Spleen (tissue), 11 donors: ENCODE data around the gene BAK1. TPM values are rescaled to one million over a fixed set of nuclear protein-coding genes. Genes with fewer than 3 reads are reported as not detected.

ENCODE experiments used
- DNase-seq: peaks from one replicate; pipeline ENCODE4 v3.0.0-alpha.2; 2020
- H3K27ac ChIP-seq, 8 donors: fragments of 200-600 bp; sonication (generic) in 7 of 8; 1 replicate in 4 of 8; 2 replicates in 4 of 8; pipeline versions ENCODE4 v1.5.0 to v1.8.0; 2016 to 2021; ENCODE audit warnings: inconsistent platforms in 4 of 8, mild to moderate bottlenecking in 4 of 8, moderate library complexity in 1 of 8
- H3K27me3 ChIP-seq, 7 donors: fragments of 200-600 bp; sonication (generic) in 6 of 7; replicated peaks in 1 of 7; 1 replicate in 4 of 7; 2 replicates in 3 of 7; pipeline versions ENCODE4 v1.5.0 to v1.8.0; 2016 to 2021; ENCODE audit warnings: inconsistent platforms in 3 of 7, mild to moderate bottlenecking in 1 of 7
- H3K36me3 ChIP-seq, 6 donors: fragments of 200-600 bp; sonication (generic) in 5 of 6; 1 replicate in 4 of 6; 2 replicates in 2 of 6; pipeline versions ENCODE4 v1.5.0 to v1.8.0; 2016 to 2021; ENCODE audit warnings: inconsistent platforms in 2 of 6
- H3K4me1 ChIP-seq, 6 donors: fragments of 200-600 bp; sonication (generic) in 5 of 6; 1 replicate in 3 of 6; 2 replicates in 3 of 6; pipeline versions ENCODE4 v1.5.0 to v1.8.0; 2016 to 2021; ENCODE audit warnings: inconsistent platforms in 3 of 6
- H3K4me3 ChIP-seq, 8 donors: fragments of 200-600 bp; sonication (generic) in 7 of 8; 1 replicate in 4 of 8; 2 replicates in 4 of 8; pipeline versions ENCODE4 v1.5.0 to v1.8.0; 2016 to 2021; ENCODE audit warnings: inconsistent platforms in 4 of 8, mild to moderate bottlenecking in 4 of 8, moderate library complexity in 2 of 8
- H3K9me3 ChIP-seq, 8 donors: fragments of 200-600 bp; sonication (generic) in 7 of 8; 1 replicate in 4 of 8; 2 replicates in 4 of 8; pipeline versions ENCODE4 v1.5.0 to v1.8.0; 2016 to 2021; ENCODE audit warnings: inconsistent platforms in 4 of 8
- POLR2A ChIP-seq, 3 donors: fragments of 450-650 bp; IDR thresholded peaks; one replicate each; pipeline ENCODE4 v1.5.1; 2017; ENCODE audit warnings: antibody characterized with exemption in 3 of 3, mild to moderate bottlenecking in 1 of 3
- POLR2AphosphoS5 ChIP-seq, 3 donors: sonication (generic); formaldehyde crosslinking; IDR thresholded peaks; one replicate each; pipeline ENCODE4 v1.5.1; 2017; ENCODE audit warnings: antibody characterized with exemption in 3 of 3
- WGBS, 5 donors: extraction: QIAGEN DNeasy Blood & Tissue Kit in 3 of 5; methylation state at CpG; one replicate each; pipeline versions ENCODE4 v1.1.5 to v1.1.7; 2013 to 2018; 5-methylcytosine and 5-hydroxymethylcytosine counted together
- intact Hi-C: fragments of 100-400 bp; cut with DNase I; formaldehyde crosslinking; loops from one replicate; pipeline ENCODE4 v1.15.0; 2023; ENCODE audit warnings: low total_unique reads
- polyA plus RNA-seq, 3 donors: library from polyadenylated mRNA; stranded (reverse); fragments of 200-250 nt; gene quantifications; one replicate each; pipeline ENCODE4 v1.2.1, GENCODE V29; 2013
- total RNA-seq, 7 donors: library from RNA; depleted of rRNA in 3 of 7; stranded (reverse); fragments of >200 nt in 3 of 7; fragmentation: NEBNext Ultra II Directional in 4 of 7; extraction: Animal tissue kit (Norgen Biotek cat#: 25700) in 4 of 7; gene quantifications; one replicate each; pipeline versions ENCODE4 v1.1.0 to v1.2.1, GENCODE V29; 2016 to 2021
- TF ChIP-seq, protein P1 (sequence below), 11 experiments: fragments of 200-600 bp in 7 of 11; fragments of 450-650 bp in 4 of 11; sonication (generic) in 4 of 11; IDR thresholded peaks in 8 of 11; conservative IDR thresholded peaks in 3 of 11; 1 replicate in 7 of 11; 2 replicates in 4 of 11; pipeline versions ENCODE4 v1.4.0 to v1.8.0; 2016 to 2021; ENCODE audit warnings: antibody characterized with exemption in 11 of 11, inconsistent platforms in 4 of 11, mild to moderate bottlenecking in 1 of 11
- donor health status: healthy with polysubstance abuse.
- donor health status: DM: no; HTN: no; CAD: no; lungs with moderate emphysema.
- donor health status: DM: no; HTN: no; CAD: no.
- donor health status: Bipolar disorder and iron deficiency.
- donor health status: healthy.
- donor health status: DM: no; HTN: no; CAD: no.
- donor health status: DM: yes; HTN: yes; CAD: no.

BAK1 gene
- total and polyA plus RNA-seq, 10 donors: 14.9 to 34.4 (median 25.9) TPM

DNA sequence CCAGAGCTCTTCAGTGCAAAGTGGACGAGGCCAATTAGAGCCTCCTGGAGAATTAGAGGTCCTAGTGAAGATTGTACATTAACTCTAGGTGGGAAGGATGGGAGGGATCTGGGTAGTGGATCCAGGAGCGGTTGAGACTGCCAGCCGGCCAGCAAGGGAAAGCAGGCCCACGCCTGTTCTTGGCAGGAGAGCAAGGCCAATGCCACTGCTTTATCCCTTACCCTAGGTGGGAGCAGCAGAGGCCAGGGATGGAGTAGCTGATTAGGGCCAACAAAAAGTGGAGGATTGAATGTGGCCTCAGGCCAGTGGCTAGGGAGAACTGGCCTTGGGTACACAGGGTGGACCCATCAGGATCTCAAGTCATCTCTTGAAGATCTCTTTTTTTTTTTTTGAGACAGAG lies 44.8 kb upstream of the BAK1 start:
- Histone ChIP-seq H3K27ac (peak overlapping the region in 6 of 8 donors; percentile 34 to 93 (median 92)), H3K36me3 (peaks cover 0 to 40% (median 0%) of the 10 kb centered on the region in 6 donors), H3K4me1 (peaks cover 30 to 92% (median 62%) of the 10 kb centered on the region in 6 donors), H3K9me3 (no peaks in the 10 kb centered on the region), H3K27me3 (peaks cover 0 to 19% (median 0%) of the 10 kb centered on the region in 7 donors), H3K4me3 (no peak overlapping the region)
- intact Hi-C loops: no loop called here
- TF ChIP-seq POLR2A (IDR thresholded peaks at IDR 0.05) (no peak), POLR2AphosphoS5 (IDR thresholded peaks at IDR 0.05) (peak in 2 of 3 donors; percentile 54 to 64)
- 71 to 86% (median 76%) methylated on average over 4 of the region's 4 CpGs for WGBS, 5 donors
- DNase-seq: no peak

DNA sequence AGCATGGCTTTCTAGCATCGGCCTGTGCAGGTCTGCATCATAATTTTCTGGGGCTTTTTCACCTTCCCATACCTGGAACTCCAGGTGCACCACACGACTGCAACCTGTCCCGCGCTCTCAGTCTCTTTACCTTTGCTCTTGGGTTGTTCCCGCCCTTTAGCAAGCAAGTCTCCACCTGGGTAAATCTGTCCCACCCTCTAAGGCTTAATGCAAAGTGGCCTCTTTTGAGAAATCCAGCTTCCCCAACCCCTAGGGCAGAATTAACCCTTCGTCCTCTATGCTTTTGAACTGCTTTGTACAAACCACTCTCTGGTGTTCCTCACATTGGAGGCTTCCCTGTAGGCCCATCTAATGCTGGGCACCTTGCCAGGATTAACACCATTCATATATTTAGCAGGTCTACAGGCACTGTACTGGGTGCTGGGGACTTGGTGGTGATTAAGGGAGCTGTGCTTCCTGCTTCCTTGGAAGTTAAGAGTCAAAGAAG lies 43.9 kb upstream of the BAK1 start:
- Histone ChIP-seq H3K27me3 (peaks cover 0 to 19% (median 0%) of the 10 kb centered on the region in 7 donors), H3K4me3 (no peak overlapping the region), H3K4me1 (peaks cover 38 to 97% (median 71%) of the 10 kb centered on the region in 6 donors), H3K36me3 (peaks cover 0 to 40% (median 0%) of the 10 kb centered on the region in 6 donors), H3K9me3 (no peaks in the 10 kb centered on the region), H3K27ac (peak overlapping the region in 4 of 8 donors; percentile 92 to 93 (median 93))
- intact Hi-C loops: no loop called here
- no peak for DNase-seq
- TF ChIP-seq, protein P1, sequence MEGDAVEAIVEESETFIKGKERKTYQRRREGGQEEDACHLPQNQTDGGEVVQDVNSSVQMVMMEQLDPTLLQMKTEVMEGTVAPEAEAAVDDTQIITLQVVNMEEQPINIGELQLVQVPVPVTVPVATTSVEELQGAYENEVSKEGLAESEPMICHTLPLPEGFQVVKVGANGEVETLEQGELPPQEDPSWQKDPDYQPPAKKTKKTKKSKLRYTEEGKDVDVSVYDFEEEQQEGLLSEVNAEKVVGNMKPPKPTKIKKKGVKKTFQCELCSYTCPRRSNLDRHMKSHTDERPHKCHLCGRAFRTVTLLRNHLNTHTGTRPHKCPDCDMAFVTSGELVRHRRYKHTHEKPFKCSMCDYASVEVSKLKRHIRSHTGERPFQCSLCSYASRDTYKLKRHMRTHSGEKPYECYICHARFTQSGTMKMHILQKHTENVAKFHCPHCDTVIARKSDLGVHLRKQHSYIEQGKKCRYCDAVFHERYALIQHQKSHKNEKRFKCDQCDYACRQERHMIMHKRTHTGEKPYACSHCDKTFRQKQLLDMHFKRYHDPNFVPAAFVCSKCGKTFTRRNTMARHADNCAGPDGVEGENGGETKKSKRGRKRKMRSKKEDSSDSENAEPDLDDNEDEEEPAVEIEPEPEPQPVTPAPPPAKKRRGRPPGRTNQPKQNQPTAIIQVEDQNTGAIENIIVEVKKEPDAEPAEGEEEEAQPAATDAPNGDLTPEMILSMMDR (IDR thresholded peaks at IDR 0.05 in 8 of 11, conservative IDR thresholded peaks at IDR 0.05 in 3 of 11): no peak
- no peak for TF ChIP-seq POLR2A (IDR thresholded peaks at IDR 0.05)
- WGBS, 5 donors: 77 to 90% (median 87%) methylated on average over 6 of the region's 6 CpGs

DNA sequence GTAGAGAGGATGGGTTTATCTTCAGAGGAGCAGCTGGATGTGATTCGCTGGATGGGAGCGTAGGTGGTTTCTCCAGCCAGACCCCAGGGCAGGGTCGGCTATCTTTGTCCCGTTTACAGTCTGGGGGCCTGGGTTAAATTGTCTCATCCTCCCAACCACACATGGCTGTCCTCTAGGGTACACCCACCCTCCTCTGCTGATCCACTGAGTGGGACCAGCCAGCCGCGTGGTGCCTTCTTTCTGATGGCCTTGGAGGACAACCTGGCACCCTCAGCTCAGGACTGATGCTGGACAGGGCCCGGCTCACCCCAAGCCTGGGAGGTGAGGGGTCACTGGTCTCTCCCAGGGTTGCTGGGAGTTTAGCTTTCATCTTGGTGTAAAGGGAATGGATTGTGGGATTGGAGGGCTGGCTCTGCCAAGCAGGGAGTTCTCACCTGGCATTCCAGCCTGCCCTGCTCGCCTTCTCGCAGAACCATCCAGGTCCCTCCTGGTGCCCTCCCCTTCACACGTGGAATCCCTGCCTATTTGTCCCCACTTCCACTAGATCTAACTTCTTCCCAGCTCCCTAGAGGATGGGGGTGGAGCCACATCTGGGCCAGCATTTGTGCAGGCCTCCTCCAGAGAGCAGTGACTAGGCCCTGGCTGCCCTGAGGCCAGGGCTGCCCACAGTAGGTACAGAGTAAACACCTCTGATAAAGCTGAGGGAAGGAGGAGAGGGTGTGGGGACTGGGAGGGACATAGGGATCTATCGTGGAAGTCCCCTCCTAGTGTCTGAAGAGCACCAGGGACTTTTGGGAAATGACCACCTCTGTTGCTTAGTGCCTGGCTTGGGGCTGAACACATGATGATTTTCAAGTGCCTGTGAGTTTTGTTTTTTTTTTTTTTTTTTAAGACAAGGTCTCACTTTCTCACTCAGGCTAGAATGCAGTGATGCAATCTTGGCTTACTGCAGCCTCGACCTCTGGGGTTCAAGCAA lies 42.7 kb upstream of the BAK1 start:
- H3K27ac ChIP-seq: peak overlapping the region in 7 of 8 donors; percentile 83 to 96 (median 93)
- peak overlapping the region; percentile 74 to 88 (median 82) for H3K4me3 ChIP-seq
- H3K9me3 ChIP-seq: no peaks in the 10 kb centered on the region
- WGBS, 5 donors: 47 to 63% (median 60%) methylated on average over 10 to 12 of the region's 12 CpGs
- peaks cover 0 to 37% (median 0%) of the 10 kb centered on the region in 6 donors for H3K36me3 ChIP-seq
- peaks cover 28 to 92% (median 64%) of the 10 kb centered on the region in 6 donors for H3K4me1 ChIP-seq
- TF ChIP-seq POLR2A (IDR thresholded peaks at IDR 0.05): no peak
- TF ChIP-seq, protein P1 (IDR thresholded peaks at IDR 0.05 in 8 of 11, conservative IDR thresholded peaks at IDR 0.05 in 3 of 11): no peak
- TF ChIP-seq POLR2AphosphoS5 (IDR thresholded peaks at IDR 0.05): no peak
- H3K27me3 ChIP-seq: peaks cover 0 to 19% (median 0%) of the 10 kb centered on the region in 7 donors
- DNase-seq: no peak
- intact Hi-C loops: no loop called here

DNA sequence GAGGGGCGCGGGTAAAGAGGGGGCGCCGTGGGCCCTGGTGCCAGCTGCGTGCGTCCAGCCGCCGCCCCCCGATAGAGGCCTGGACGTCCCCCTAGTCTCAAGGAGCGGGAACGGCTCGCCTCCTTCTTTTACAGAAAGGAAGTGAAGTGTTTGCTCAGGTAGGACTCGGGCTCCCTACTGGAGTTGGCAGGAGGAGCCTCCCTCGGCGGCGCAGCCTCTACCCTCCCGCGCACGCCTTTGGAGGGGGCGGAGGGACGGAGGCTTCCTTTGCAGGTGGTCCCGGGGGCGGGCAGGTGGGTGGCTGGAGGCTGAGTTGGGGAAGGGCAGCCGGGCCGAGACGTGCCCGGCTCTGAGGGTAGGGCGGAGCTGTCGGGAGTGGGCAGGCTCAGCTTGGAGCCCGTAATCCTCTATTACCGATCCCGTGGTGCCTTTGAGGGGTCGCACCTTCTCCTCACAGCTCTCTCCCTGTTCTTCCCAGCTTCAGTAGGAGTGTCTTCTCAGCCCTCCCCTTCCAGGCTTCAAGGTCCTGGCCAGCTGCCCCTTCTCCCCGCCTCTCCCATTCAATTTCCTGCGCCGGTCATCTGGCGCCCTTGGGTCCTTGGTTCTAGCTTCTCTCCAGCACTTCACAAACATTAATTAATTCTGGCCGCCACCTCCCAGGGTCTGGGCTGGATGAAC lies 41.8 kb upstream of the BAK1 start:
- Histone ChIP-seq H3K27ac (peak overlapping the region; percentile 83 to 96 (median 92)), H3K9me3 (no peaks in the 10 kb centered on the region), H3K4me1 (peaks cover 28 to 88% (median 59%) of the 10 kb centered on the region in 6 donors), H3K36me3 (peaks cover 0 to 28% (median 0%) of the 10 kb centered on the region in 6 donors), H3K4me3 (peak overlapping the region; percentile 74 to 88 (median 82)), H3K27me3 (peaks cover 0 to 19% (median 0%) of the 10 kb centered on the region in 7 donors)
- DNase-seq: peak; percentile 86
- 8 to 11% (median 10%) methylated on average over 24 to 39 of the region's 39 CpGs for WGBS, 5 donors
- intact Hi-C loops: no loop called here
- no peak for TF ChIP-seq POLR2A (IDR thresholded peaks at IDR 0.05)
- peak; percentile 62 to 71 (median 71) for TF ChIP-seq POLR2AphosphoS5 (IDR thresholded peaks at IDR 0.05)
